H9 (cell line): ENCODE results near the gene IL17RE. TPM values are rescaled to one million over a fixed set of nuclear protein-coding genes. Genes with fewer than 3 reads are reported as not detected.

ENCODE experiments used
- DNase-seq: peaks from one replicate; pipeline ENCODE4 v3.0.0-alpha.2; 2017
- H2AFZ ChIP-seq: one replicate; pipeline ENCODE4 v1.6.1; 2013; ENCODE audit warnings: mild to moderate bottlenecking, low read length, control low read depth, moderate library complexity
- H2AK5ac ChIP-seq: 2 replicates; pipeline ENCODE4 v1.6.1; 2013; ENCODE audit warnings: low read length, control low read depth, mixed read lengths; ENCODE audit not compliant: insufficient read length
- H2BK120ac ChIP-seq: one replicate; pipeline ENCODE4 v1.6.1; 2013; ENCODE audit warnings: low read depth, mild to moderate bottlenecking, low read length, control low read depth, inconsistent platforms; ENCODE audit not compliant: poor library complexity, severe bottlenecking
- H2BK12ac ChIP-seq: 2 replicates; pipeline ENCODE4 v1.6.1; 2013; ENCODE audit warnings: low read length, control low read depth, mixed read lengths, low read depth; ENCODE audit not compliant: insufficient read length
- H2BK15ac ChIP-seq: 2 replicates; pipeline ENCODE4 v1.6.1; 2013; ENCODE audit warnings: low read depth, low read length, control low read depth
- H2BK20ac ChIP-seq: one replicate; pipeline ENCODE4 v1.6.1; 2013; ENCODE audit warnings: low read depth, mild to moderate bottlenecking, low read length, control low read depth, inconsistent platforms; ENCODE audit not compliant: poor library complexity, severe bottlenecking
- H2BK5ac ChIP-seq: 2 replicates; pipeline ENCODE4 v1.6.1; 2013; ENCODE audit warnings: low read length, control low read depth, mixed read lengths; ENCODE audit not compliant: insufficient read length
- H3K14ac ChIP-seq: 2 replicates; pipeline ENCODE4 v1.6.1; 2013; ENCODE audit warnings: low read length, control low read depth; ENCODE audit not compliant: insufficient read depth
- H3K18ac ChIP-seq: 2 replicates; pipeline ENCODE4 v1.6.1; 2013; ENCODE audit warnings: low read depth, mild to moderate bottlenecking, mixed read lengths, low read length, control low read depth; ENCODE audit not compliant: insufficient read length
- H3K23ac ChIP-seq: 2 replicates; pipeline ENCODE4 v1.6.1; 2013; ENCODE audit warnings: low read length, control low read depth, mixed read lengths, low read depth; ENCODE audit not compliant: insufficient read length
- H3K23me2 ChIP-seq: 2 replicates; pipeline ENCODE4 v1.6.1; 2013; ENCODE audit warnings: low read depth, mild to moderate bottlenecking, mixed read lengths, low read length, control low read depth; ENCODE audit not compliant: insufficient read length, poor library complexity, severe bottlenecking
- H3K27ac ChIP-seq: 2 replicates; pipeline ENCODE4 v1.5.1; 2013; ENCODE audit warnings: low read length, control low read depth, mixed read lengths, low read depth; ENCODE audit not compliant: insufficient read length
- H3K27me3 ChIP-seq: 2 replicates; pipeline ENCODE4 v1.6.1; 2013; ENCODE audit warnings: low read length, control low read depth, inconsistent platforms; ENCODE audit not compliant: insufficient read depth
- H3K4ac ChIP-seq: 2 replicates; pipeline ENCODE4 v1.6.1; 2013; ENCODE audit warnings: low read depth, mild to moderate bottlenecking, control low read depth, inconsistent platforms, low read length, moderate library complexity
- H3K4me1 ChIP-seq: 2 replicates; pipeline ENCODE4 v1.6.1; 2013; ENCODE audit warnings: low read length, control low read depth, inconsistent platforms; ENCODE audit not compliant: insufficient read depth
- H3K4me2 ChIP-seq: 2 replicates; pipeline ENCODE4 v1.6.1; 2013; ENCODE audit warnings: low read length, control low read depth, mixed read lengths; ENCODE audit not compliant: insufficient read length, insufficient read depth
- H3K56ac ChIP-seq: 2 replicates; pipeline ENCODE4 v1.6.1; 2013; ENCODE audit warnings: low read depth, mild to moderate bottlenecking, mixed read lengths, low read length, control low read depth; ENCODE audit not compliant: insufficient read length
- H3K79me1 ChIP-seq: 2 replicates; pipeline ENCODE4 v1.6.1; 2013; ENCODE audit warnings: low read depth, mild to moderate bottlenecking, moderate library complexity, low read length, control low read depth, inconsistent platforms; ENCODE audit not compliant: insufficient read depth, poor library complexity, severe bottlenecking
- H3K79me2 ChIP-seq: 2 replicates; pipeline ENCODE4 v1.6.1; 2013; ENCODE audit warnings: low read length, control low read depth, inconsistent platforms; ENCODE audit not compliant: insufficient read depth
- H3K9ac ChIP-seq: 2 replicates; pipeline ENCODE4 v1.6.1; 2013; ENCODE audit warnings: low read length, control low read depth, mixed read lengths; ENCODE audit not compliant: insufficient read length; ENCODE audit errors: extremely low read depth
- H3K9me3 ChIP-seq: one replicate; pipeline ENCODE4 v1.6.1; 2013; ENCODE audit warnings: low read depth, low read length, inconsistent platforms; ENCODE audit not compliant: control insufficient read depth
- H3T11ph ChIP-seq: one replicate; pipeline ENCODE4 v1.6.1; 2013; ENCODE audit warnings: mild to moderate bottlenecking, low read length, control low read depth, inconsistent platforms
- H4K20me1 ChIP-seq: one replicate; pipeline ENCODE4 v1.6.1; 2013; ENCODE audit not compliant: control insufficient read depth, insufficient read length, insufficient read depth
- H4K5ac ChIP-seq: 2 replicates; pipeline ENCODE4 v1.6.1; 2013; ENCODE audit warnings: low read depth, mild to moderate bottlenecking, mixed read lengths, low read length, control low read depth; ENCODE audit not compliant: insufficient read length
- H4K8ac ChIP-seq: replicated peaks from 2 replicates; pipeline ENCODE4 v1.6.1; 2013; ENCODE audit warnings: low read length, control low read depth, mixed read lengths, low read depth; ENCODE audit not compliant: insufficient read length
- H4K91ac ChIP-seq: 2 replicates; pipeline ENCODE4 v1.6.1; 2013; ENCODE audit warnings: low read depth, mild to moderate bottlenecking, moderate library complexity, mixed read lengths, low read length, control low read depth; ENCODE audit not compliant: insufficient read length
- H3K27ac Mint-ChIP-seq, 3 experiments: 2 replicates in 2 of 3; 3 replicates in 1 of 3; pipeline ENCODE4 v1.8.0; 2020 to 2021; ENCODE audit warnings: mixed read lengths in 3 of 3, mild to moderate bottlenecking in 1 of 3, moderate library complexity in 1 of 3
- H3K27me3 Mint-ChIP-seq: 2 replicates; pipeline ENCODE4 v1.8.0; 2021; ENCODE audit warnings: low read depth, mild to moderate bottlenecking, moderate library complexity, mixed read lengths
- H3K36me3 Mint-ChIP-seq, 3 experiments: 2 replicates in 2 of 3; 3 replicates in 1 of 3; pipeline ENCODE4 v1.8.0; 2020 to 2021; ENCODE audit warnings: low read depth in 3 of 3, mixed read lengths in 3 of 3; ENCODE audit not compliant: insufficient read depth in 1 of 3
- H3K4me1 Mint-ChIP-seq, 2 experiments: 2 replicates each; pipeline ENCODE4 v1.8.0; 2020; ENCODE audit warnings: mixed read lengths in 2 of 2
- H3K4me3 Mint-ChIP-seq, 2 experiments: 2 replicates in 1 of 2; 3 replicates in 1 of 2; pipeline ENCODE4 v1.8.0; 2020 to 2021; ENCODE audit warnings: mild to moderate bottlenecking in 2 of 2, mixed read lengths in 2 of 2, moderate library complexity in 1 of 2
- H3K9me3 Mint-ChIP-seq, 2 experiments: 2 replicates in 1 of 2; 3 replicates in 1 of 2; pipeline ENCODE4 v1.8.0; 2020; ENCODE audit warnings: mild to moderate bottlenecking in 2 of 2, mixed read lengths in 2 of 2, moderate library complexity in 1 of 2
- CTCF ChIP-seq: fragments of 200-600 bp; sonication (generic); conservative IDR thresholded peaks from 3 replicates; pipeline ENCODE4 v1.8.0; 2021; ENCODE audit warnings: antibody characterized with exemption, mild to moderate bottlenecking
- WGBS: extraction: QIAGEN DNeasy Blood & Tissue Kit; methylation state at CpG from one replicate; pipeline ENCODE4 v1.1.7; 2013; ENCODE audit warnings: missing lambda C conversion rate, low lambda C conversion rate, mixed read lengths; ENCODE audit not compliant: insufficient read length; ENCODE audit errors: extremely low coverage; 5-methylcytosine and 5-hydroxymethylcytosine counted together
- total RNA-seq: library from RNA; stranded (reverse); gene quantifications from 2 replicates; pipeline ENCODE4 v1.2.1, GENCODE V29; 2021

The IL17RE gene
- total RNA-seq, 1 experiment from 2014 or later, result 2.1 TPM

GRCh38 chr3:9949626-9950025 is 47.0 kb downstream of the IL17RE start:
- no peak overlapping the region for H3K23ac ChIP-seq
- no peak overlapping the region for H3T11ph ChIP-seq
- H3K4me2 ChIP-seq, result no peak overlapping the region
- no peak overlapping the region for H2BK12ac ChIP-seq
- H3K14ac ChIP-seq, result no peak overlapping the region
- no peak overlapping the region for H4K91ac ChIP-seq
- no peak overlapping the region for H3K18ac ChIP-seq
- H2BK120ac ChIP-seq, result no peak overlapping the region
- H3K79me2 ChIP-seq, result no peaks in the 10 kb centered on the region
- no peak overlapping the region for H3K9ac ChIP-seq
- Mint-ChIP-seq H3K4me3 (peak overlapping the region in 1 of 2 experiments; percentile 14; a peak in 2 of 5 replicates), H3K4me1 (peaks cover 8 to 18% of the 10 kb centered on the region in 2 experiments), H3K36me3 (peaks cover 2 to 9% (median 6%) of the 10 kb centered on the region in 3 experiments; a peak in 5 of 7 replicates), H3K9me3 (no peaks in the 10 kb centered on the region), H3K27me3 (peaks cover 32% of the 10 kb centered on the region), H3K27ac (no peak overlapping the region)
- H3K79me1 ChIP-seq, result no peaks in the 10 kb centered on the region
- TF ChIP-seq CTCF, result no peak
- no peak overlapping the region for H2BK5ac ChIP-seq
- H2BK15ac ChIP-seq, result no peak overlapping the region
- no peaks in the 10 kb centered on the region for H4K20me1 ChIP-seq
- no peak overlapping the region for H2AK5ac ChIP-seq
- no peak for DNase-seq
- no peaks in the 10 kb centered on the region for H3K27me3 ChIP-seq
- no peak overlapping the region for H3K4ac ChIP-seq
- no peaks in the 10 kb centered on the region for H3K9me3 ChIP-seq
- no peak overlapping the region for H3K56ac ChIP-seq
- H4K5ac ChIP-seq, result no peak overlapping the region
- no peak overlapping the region for H2AFZ ChIP-seq
- H3K4me1 ChIP-seq, result no peaks in the 10 kb centered on the region
- no peak overlapping the region for H4K8ac ChIP-seq
- WGBS, result no CpG with 5 or more reads among the region's 9 CpGs
- no peak overlapping the region for H3K27ac ChIP-seq
- peaks cover 20% of the 10 kb centered on the region for H3K23me2 ChIP-seq
- H2BK20ac ChIP-seq, result no peak overlapping the region
